Measurements from ENCODE around the gene SIPA1L3.

DNA sequence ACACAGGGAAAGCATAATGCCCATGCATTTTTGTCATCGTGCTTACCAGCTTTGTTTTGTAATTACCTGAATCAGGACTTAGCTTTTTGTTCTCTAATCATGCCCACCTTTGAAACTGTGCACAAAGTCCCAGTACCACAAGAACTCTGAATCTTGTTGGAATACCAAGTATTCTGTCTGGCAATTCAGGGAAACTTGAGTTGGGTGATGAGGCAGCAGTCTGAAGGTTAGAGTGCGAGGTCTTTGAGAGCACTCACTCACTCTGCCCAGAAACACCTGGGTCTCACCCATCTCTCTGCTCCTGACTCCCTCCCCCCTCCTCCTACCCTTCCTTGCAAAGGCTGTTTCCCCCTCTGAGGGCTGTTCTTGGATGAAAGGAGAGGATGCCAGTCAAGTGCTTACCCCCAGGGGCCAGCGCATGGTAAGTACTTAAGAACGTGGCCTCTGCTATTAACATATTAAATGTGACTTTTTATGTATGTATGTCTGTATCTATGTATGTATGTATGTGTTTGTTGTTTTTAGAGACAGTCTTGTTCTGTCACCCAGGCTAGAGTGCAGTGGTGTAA is 22.4 kb downstream of the SIPA1L3 start:
- TF ChIP-seq, protein P1, sequence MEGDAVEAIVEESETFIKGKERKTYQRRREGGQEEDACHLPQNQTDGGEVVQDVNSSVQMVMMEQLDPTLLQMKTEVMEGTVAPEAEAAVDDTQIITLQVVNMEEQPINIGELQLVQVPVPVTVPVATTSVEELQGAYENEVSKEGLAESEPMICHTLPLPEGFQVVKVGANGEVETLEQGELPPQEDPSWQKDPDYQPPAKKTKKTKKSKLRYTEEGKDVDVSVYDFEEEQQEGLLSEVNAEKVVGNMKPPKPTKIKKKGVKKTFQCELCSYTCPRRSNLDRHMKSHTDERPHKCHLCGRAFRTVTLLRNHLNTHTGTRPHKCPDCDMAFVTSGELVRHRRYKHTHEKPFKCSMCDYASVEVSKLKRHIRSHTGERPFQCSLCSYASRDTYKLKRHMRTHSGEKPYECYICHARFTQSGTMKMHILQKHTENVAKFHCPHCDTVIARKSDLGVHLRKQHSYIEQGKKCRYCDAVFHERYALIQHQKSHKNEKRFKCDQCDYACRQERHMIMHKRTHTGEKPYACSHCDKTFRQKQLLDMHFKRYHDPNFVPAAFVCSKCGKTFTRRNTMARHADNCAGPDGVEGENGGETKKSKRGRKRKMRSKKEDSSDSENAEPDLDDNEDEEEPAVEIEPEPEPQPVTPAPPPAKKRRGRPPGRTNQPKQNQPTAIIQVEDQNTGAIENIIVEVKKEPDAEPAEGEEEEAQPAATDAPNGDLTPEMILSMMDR (conservative IDR thresholded peaks at IDR 0.05; ENCODE audit: low read depth, low read length), result no peak
- no peak for TF ChIP-seq EZH2 (IDR thresholded peaks at IDR 0.05; ENCODE audit: borderline replicate concordance, low read depth, low read length, poor library complexity, severe bottlenecking)

Data from A673 (cell line).